A673 (cell line): ENCODE results near the gene DDHD1.

ENCODE experiments used
- CTCF ChIP-seq: fragments of 300-800, 200-600 bp; sonication (generic); conservative IDR thresholded peaks from 2 replicates; pipeline ENCODE4 v1.5.1; 2017; ENCODE audit warnings: low read depth, mild to moderate bottlenecking, antibody characterized with exemption, low read length, moderate library complexity, mixed read lengths
- EZH2 ChIP-seq: fragments of 200-600 bp; sonication (generic); IDR thresholded peaks from 2 replicates; pipeline ENCODE4 v1.6.1; 2017; ENCODE audit warnings: borderline replicate concordance, low read depth, mild to moderate bottlenecking, mixed read lengths, antibody characterized with exemption, low read length; ENCODE audit not compliant: poor library complexity, severe bottlenecking

GRCh38 chr14:53149668-53150316 lies 3.3 kb downstream of the DDHD1 start:
- no peak for TF ChIP-seq CTCF
- TF ChIP-seq EZH2: no peak
